ENCODE measurements around the gene SIM1.

Gene SIM1

DNA sequence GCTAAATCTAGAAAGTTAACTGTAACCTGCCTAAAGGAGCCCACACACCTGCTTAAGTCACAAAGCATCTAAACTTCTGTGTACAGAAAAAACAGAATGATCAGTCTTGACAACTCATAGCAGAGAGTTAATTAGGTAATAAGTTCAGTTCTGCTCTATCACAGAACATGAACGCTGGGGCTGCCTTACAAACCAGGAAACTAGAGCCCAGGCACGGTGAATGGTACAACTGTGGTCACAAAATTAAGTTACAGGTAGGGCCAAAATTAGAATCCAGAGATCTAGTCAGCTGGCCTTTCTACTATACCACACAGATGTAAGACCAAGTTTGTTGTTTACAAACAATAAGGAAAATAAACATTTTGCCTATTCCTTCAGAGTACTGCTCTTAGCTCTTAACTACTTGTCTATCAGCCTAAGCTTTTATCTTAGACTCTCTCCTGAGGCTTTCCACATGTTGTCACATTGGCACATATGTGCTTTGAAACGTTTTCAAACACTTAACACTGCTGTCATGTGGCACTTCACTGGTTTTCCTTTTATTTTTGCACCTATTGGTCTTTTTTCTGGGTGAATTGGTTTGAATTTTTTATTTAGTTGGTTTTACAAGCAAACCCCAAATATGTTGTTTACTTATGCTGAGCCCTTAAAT, 75.7 kb downstream of the SIM1 start:
- H3K27me3 ChIP-seq (ENCODE audit: insufficient read depth, low read length, poor library complexity, severe bottlenecking): no peaks in the 10 kb centered on the region
- no peaks in the 10 kb centered on the region for H3F3A ChIP-seq (ENCODE audit: low read depth)
- no peaks in the 10 kb centered on the region for H3K4me1 ChIP-seq (ENCODE audit: insufficient read depth, low read length, poor library complexity, severe bottlenecking)
- no peaks in the 10 kb centered on the region for H3K36me3 ChIP-seq (ENCODE audit: insufficient read depth, low read length)
- H4K20me1 ChIP-seq (ENCODE audit: insufficient read depth, low read length, poor library complexity, severe bottlenecking): no peaks in the 10 kb centered on the region
- H3K4me2 ChIP-seq (ENCODE audit: low read depth, low read length, poor library complexity, severe bottlenecking): no peak overlapping the region
- no peak overlapping the region for H3K9ac ChIP-seq (ENCODE audit: low read depth, low read length, poor library complexity, severe bottlenecking)
- no peak for TF ChIP-seq CTCF (conservative IDR thresholded peaks at IDR 0.05; ENCODE audit: low read length)
- no peak for TF ChIP-seq EZH2phosphoT487 (IDR thresholded peaks at IDR 0.05; ENCODE audit: borderline replicate concordance)
- no peaks in the 10 kb centered on the region for H3K9me2 ChIP-seq (replicated peaks; ENCODE audit: low read depth, low read length)
- H3K79me2 ChIP-seq (ENCODE audit: insufficient read depth, low read length): no peaks in the 10 kb centered on the region
- H3K4me3 ChIP-seq (ENCODE audit: low read length, poor library complexity, severe bottlenecking): no peak overlapping the region
- H3K9me3 ChIP-seq (ENCODE audit: insufficient read depth, low read depth, low read length): no peaks in the 10 kb centered on the region
- H2AFZ ChIP-seq (ENCODE audit: low read length): 0 out of 2 replicates have a peak overlapping the region, but pooled peaks have one; percentile 16

- Histone ChIP-seq H3F3A (ENCODE audit: low read depth) (no peaks in the 10 kb centered on the region), H3K4me3 (ENCODE audit: low read length, poor library complexity, severe bottlenecking) (no peak overlapping the region), H3K27me3 (ENCODE audit: insufficient read depth, low read length, poor library complexity, severe bottlenecking) (no peaks in the 10 kb centered on the region), H3K4me2 (ENCODE audit: low read depth, low read length, poor library complexity, severe bottlenecking) (no peak overlapping the region), H3K9me2 (replicated peaks; ENCODE audit: low read depth, low read length) (no peaks in the 10 kb centered on the region), H3K36me3 (ENCODE audit: insufficient read depth, low read length) (no peaks in the 10 kb centered on the region), H3K9ac (ENCODE audit: low read depth, low read length, poor library complexity, severe bottlenecking) (no peak overlapping the region), H2AFZ (ENCODE audit: low read length) (no peak overlapping the region), H3K79me2 (ENCODE audit: insufficient read depth, low read length) (no peaks in the 10 kb centered on the region), H4K20me1 (ENCODE audit: insufficient read depth, low read length, poor library complexity, severe bottlenecking) (no peaks in the 10 kb centered on the region), H3K9me3 (ENCODE audit: insufficient read depth, low read depth, low read length) (no peaks in the 10 kb centered on the region), H3K4me1 (ENCODE audit: insufficient read depth, low read length, poor library complexity, severe bottlenecking) (no peaks in the 10 kb centered on the region)
- no peak for TF ChIP-seq CTCF (conservative IDR thresholded peaks at IDR 0.05; ENCODE audit: low read length)
- TF ChIP-seq EZH2phosphoT487 (IDR thresholded peaks at IDR 0.05; ENCODE audit: borderline replicate concordance): no peak
These were observed 81.9 kb downstream of the SIM1 start for GRCh38 chr6:100382767-100383195.

GRCh38 chr6:100382031-100382430, 82.7 kb downstream of the SIM1 start:
- Histone ChIP-seq H3F3A (ENCODE audit: low read depth) (no peaks in the 10 kb centered on the region), H3K4me3 (ENCODE audit: low read length, poor library complexity, severe bottlenecking) (no peak overlapping the region), H3K4me1 (ENCODE audit: insufficient read depth, low read length, poor library complexity, severe bottlenecking) (no peaks in the 10 kb centered on the region), H3K27me3 (ENCODE audit: insufficient read depth, low read length, poor library complexity, severe bottlenecking) (no peaks in the 10 kb centered on the region), H3K4me2 (ENCODE audit: low read depth, low read length, poor library complexity, severe bottlenecking) (no peak overlapping the region), H3K9me3 (ENCODE audit: insufficient read depth, low read depth, low read length) (no peaks in the 10 kb centered on the region), H4K20me1 (ENCODE audit: insufficient read depth, low read length, poor library complexity, severe bottlenecking) (no peaks in the 10 kb centered on the region), H2AFZ (ENCODE audit: low read length) (no peak overlapping the region), H3K9me2 (replicated peaks; ENCODE audit: low read depth, low read length) (no peaks in the 10 kb centered on the region), H3K79me2 (ENCODE audit: insufficient read depth, low read length) (no peaks in the 10 kb centered on the region), H3K9ac (ENCODE audit: low read depth, low read length, poor library complexity, severe bottlenecking) (no peak overlapping the region), H3K36me3 (ENCODE audit: insufficient read depth, low read length) (no peaks in the 10 kb centered on the region)
- no peak for TF ChIP-seq CTCF (conservative IDR thresholded peaks at IDR 0.05; ENCODE audit: low read length)
- TF ChIP-seq EZH2phosphoT487 (IDR thresholded peaks at IDR 0.05; ENCODE audit: borderline replicate concordance): no peak
